NCI-H2029 treated with DMSO at 0.1 percent for 48 hours (cell line): Measurements from ENCODE around the gene PDCD4.
A peak's percentile ranks its signal among the peaks of the same experiment; 100 is the strongest.

Source experiments
- DNase-seq: peaks from one replicate; lab custom pipeline; 2025; lab: John Stamatoyannopoulos, UW

Gene PDCD4

DNA sequence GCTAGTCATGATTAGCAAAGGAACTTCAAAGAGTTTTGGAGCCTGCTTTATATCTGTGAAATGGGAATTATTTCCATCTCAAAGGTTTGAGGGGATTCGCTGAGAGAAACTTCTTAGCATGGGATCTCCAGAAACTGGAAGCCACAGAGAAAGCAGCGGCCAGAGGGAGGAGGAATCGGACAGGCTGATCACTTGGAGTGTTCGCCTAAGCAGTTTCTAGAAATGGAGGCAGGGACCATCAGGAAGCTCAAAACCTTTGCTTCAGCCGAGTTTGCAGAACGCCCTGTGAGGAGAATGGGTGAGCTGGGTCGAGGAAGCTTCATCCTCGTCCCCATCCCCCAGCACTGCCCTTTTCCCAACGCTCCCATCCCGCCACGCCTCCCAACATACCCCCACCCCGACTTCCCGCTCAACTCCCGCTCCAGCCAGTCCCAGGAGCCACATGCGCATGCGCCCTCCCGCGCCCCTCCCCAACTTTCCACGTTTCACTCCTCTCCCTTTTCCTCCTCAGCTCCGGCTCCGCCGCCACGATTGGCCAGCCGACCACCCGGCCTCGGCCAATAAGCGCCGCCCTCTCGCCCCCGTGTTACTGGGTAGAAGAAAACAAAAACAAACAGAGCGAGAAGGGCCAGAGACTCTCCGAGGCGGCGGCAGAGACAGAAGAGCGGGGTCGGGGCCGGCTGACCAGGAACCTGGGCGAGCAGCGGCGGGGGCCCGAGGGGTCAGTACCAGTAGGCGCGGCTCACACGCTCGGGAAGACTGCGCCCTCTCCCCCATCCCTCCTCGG lies at the start of gene PDCD4:
PDCD4 (plus strand) TSS at position 631 of the 787 bp plus-strand sequence. CDS start 4,100 bp downstream, outside the sequence.
- DNase-seq: peak; percentile 79

DNA sequence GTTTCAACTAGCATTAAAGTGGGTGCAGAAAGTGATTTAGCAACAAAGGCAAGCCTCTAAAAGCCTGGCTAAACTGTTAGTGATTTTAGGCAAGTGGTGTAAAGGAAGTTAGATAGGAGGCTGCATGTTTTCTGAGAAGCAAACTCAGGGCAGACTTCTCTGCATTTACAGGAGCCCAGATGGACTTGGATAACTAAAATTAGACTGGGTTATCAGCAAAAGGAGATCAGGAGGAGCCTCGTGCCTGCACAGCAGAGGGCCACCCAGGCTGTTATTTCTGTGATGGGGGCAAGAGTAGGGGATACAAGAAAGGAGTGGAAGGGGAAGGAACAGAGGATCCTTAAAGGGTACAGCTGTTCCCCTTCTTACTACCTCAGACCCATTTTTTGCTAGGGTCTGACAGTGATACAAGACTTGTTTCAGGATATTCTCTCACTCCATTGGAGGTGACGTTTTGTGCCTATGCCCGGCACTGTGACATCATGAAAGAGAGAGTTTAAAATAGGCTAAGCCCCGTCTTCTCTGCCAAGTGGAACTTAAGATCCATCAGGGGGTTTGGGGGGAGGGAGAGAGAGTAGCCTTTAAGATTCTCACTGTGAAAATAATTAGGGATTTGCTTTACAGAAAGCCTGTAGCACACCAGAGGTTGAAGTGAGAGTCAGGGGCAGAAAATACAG lies 49.6 kb upstream of the PDCD4 start:
- no peak for DNase-seq

DNA sequence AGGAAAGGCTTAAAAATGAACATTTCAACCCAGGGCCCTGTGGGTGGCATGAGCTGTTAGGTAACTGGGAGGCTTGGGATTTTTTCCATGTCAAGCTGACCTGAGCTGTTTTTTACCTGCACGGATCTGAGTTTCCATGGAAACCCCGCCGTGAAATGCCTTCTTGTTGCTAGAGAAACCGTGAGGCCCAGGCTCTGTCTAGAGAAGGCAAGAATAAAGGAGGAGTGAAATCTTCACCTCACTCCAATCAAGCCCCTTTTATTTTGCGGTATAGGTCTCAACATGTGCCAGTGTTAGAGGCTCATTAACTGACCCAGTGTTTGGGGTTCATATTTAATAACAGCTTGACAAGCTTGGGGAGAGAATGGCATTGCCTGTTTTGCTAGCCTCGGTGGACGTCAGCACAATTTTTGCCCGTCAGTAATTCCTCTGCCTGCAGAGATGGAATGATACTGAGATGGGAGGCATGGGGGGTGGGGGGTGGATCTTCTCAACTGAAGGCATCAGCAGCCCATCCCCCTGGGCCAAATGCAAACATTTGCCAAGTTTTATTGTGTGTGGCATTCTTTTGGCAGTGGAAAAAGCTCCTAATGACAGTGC lies 48.9 kb upstream of the PDCD4 start:
- no peak for DNase-seq

DNA sequence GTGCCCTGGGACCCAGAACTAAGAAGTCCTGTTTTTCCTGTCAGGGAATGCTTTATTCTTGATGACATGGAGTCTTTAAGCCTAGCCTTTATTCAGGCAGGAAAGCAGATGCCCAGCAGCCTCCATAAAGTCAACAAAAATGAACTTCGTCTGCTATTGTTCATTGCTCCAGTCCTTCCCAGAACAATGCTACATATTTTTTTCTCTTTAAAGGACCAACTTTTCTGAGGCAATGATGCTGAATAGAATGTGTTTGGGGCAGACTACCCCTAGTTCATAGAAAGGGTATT lies 47.6 kb upstream of the PDCD4 start:
- DNase-seq: no peak

DNA sequence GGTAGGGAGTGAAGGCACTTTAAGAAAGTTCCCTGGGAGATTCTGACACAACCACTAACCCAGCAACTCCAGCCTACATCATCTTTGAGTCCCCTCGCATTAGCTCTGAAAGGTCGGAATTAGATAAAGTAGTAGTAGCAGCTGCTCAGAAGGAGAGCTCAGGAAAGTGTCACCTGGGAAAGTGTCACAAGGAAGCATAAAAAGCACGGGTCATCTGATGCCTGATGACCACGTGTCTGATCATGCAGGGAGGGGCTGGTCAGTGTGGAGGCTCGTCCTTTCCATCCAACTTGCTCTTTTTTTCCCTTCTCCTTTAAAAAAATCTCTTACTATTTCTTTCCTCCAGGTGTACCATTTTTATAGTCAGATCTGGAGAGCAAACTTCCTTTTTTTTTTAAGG lies 47.1 kb upstream of the PDCD4 start:
- no peak for DNase-seq

DNA sequence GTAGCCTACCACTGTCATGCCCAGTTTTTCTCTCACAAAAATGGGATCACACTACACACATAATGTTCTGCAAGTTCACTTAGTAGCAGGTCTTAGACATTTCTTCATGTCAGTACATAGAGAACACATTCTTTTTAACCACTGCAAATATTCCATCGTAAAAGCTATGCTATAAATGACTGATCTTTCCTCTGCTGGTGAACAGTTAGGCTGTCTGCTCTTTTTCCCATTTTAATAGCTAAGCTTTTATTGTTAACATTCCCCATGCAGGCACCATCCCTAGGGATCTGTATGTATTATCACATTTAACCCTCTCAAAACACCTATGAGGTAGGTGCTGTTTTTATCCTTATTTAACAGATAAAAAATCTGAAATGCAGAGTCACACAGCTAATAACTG lies 46.2 kb upstream of the PDCD4 start:
- DNase-seq: no peak

DNA sequence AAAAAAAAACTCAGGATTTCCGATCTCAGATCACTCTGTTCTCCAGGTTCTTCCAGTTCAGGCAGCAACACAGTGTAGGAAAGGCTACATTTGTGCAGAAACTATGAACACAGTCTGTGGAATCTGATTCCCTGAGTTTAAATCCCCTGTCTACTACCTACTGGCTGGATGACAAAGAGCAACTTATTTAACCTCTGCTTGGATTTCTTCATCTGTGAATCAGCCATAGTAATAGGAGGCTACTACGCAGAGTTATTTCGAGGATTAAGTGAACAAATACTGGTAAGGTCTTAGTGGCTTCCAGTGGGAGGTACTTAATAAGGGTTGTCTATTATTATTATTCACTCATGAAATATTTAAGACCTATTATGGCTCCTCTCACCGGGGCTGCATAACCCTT lies 44.3 kb upstream of the PDCD4 start:
- no peak for DNase-seq

DNA sequence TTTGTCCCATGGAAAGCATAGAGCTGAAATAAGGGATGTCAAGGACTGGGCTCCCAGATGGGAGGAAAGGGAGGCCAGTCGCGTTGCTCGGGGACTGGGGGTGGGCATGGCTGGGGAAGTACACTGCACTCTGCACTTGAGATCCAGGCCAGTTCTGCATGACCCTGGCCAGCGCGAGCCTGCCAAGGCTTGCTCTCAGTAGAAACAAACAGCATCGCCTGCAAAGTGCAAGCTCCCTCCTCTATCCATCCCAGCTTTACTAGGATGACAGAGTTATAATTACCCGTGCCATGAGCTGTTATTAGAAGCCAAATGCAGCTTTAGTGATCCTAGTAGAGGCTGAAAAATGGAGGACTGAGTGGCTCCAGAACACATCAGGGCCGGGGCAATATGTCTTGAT lies 43.9 kb upstream of the PDCD4 start:
- DNase-seq: no peak

DNA sequence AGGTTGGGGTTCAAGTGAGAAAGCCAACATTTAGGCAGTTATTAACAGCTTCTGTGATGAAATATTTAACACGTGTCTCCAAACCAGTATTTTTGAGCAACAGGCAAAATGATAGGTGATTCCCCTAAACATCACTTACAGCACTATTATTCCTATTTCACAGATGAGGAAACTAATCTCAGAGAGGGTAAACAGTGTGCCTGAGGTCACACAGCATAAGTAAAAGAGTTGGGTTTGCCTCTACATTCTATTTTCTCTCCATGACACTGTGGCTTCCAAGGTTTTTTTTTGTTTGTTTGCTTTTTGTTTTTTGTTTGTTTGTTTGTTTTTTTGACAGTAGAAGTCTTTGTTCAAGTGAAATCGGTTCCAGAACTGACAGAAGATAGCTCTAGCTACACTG lies 43.2 kb upstream of the PDCD4 start:
- DNase-seq: no peak

DNA sequence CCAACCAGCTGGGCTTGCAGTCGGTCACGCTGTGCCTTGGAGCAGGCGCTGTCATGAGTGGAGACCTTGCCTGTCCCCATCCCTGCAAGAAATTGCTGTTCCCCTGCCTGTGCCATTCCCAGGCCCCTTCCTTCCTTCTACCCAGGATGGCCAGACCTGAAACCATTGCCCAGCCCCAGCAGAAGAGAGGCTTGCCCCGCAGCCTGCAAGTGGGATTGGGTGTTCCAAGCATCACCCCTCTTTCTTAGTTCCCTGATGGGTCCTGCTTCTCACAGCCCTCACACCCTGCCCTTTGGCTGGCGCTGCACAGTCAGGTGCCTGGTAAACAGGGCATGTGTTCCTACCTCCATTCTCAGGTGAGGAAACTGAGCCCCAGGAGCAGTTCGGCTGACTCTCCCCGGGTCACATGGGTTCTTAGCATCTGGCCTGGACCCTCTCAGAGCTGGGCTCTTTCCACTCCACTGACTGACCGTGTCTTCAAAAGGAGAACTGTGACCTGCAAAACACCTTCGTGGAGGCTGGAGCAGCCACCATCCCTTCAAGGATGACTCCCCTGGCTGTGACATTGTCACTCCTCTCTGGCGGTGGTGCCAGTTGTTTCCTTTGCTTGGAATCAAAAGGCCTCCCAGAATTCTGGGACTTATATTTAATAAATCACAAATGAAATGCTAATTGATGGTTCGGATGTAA lies 41.9 kb upstream of the PDCD4 start:
- no peak for DNase-seq

DNA sequence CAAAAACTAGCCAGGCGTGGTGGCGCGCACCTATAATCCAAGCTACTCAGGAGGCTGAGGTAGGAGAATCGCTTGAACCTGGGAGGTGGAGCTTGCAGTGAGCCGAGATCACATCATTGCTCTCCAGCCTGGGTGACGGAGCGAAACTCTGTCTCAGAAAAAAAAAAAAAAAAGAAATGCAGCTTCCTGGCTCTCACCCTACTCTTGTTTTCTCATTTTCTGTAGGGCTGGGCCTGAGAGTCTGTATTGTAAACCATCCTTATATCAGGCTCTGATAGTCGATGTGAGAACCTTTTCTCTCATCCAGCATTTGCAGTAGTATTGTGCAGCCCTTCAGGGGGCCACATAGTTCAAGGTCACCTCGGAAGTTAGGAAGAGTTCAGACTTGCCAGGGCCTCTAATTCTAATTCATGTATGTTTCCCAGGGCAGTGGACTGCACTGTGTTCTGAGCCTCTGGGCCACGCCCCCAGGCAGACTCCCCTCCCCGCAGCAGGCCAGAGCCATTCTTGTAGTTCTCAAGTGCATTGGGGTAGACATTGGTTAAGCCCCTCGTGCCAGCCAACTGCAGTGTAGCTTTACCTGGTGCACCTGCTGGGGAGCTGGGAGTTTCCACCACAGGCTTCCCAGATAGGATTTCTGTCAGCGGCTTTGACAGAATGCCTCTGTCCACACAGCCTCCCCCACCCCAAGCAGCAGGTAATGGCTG lies 38.3 kb upstream of the PDCD4 start:
- no peak for DNase-seq

DNA sequence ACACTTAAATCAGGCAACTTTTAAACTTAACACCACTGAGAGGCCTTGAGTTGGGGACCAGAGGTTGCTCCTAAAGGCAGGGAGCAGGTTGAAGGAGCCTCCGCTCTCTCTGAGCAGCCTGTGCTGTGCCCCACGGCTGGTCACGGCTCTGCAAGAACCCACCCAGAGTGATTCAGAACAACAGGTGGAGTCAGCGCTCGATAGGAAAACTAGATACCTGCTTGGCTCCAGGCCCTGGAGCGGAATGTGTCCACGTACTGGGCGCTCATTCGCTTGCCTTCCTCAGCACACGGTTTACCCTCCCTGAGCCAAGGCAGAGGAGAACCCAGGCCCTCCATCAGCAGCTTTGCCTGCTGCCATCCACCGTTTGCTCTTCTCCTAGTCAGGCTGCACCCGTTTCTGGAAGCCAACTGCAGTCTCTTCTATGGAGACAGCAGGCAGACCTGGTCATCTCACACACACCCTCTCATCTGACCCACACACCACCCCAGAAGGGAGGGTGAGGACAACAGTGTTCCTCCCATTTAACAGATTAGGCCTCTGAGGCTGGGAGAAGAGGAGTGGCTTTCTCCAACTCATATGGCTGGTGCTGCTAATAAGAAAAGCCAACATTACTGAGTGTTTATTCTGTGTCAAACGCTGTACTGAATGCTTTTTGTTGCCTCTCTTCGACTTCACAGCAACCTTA lies 37.6 kb upstream of the PDCD4 start:
- DNase-seq: no peak

DNA sequence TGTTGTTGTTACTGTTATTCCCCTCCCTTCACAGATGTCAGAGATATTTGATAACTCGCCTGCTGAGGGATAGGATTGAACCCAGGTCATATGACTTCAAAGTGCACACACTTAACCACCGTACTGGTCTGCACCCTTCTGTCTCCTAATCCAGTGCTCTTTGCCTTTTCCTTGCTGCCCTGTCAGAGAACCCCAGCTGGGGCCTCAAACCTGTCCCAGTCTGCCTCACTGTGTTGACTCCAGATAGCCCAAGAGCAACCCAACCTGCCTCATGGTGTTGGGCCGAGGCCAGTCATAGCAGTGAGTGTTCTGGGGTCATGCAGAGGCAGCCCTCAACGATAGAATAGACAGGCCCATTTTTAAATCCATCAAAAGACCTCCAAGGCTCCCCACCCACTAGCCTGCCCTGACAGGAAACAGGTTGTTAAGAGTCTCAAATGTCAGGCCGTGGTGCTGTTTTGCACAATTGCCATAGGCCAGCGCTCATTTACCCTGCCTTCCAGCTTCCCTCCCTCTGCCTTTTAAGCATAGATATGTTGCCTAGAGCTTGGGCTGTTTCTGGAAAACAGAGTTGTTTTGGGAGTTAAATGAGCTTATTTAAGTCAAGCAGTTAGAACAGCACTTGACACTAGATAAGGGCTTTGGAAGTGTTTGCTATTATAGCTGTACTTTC lies 37.0 kb upstream of the PDCD4 start:
- peak; percentile 35 for DNase-seq

DNA sequence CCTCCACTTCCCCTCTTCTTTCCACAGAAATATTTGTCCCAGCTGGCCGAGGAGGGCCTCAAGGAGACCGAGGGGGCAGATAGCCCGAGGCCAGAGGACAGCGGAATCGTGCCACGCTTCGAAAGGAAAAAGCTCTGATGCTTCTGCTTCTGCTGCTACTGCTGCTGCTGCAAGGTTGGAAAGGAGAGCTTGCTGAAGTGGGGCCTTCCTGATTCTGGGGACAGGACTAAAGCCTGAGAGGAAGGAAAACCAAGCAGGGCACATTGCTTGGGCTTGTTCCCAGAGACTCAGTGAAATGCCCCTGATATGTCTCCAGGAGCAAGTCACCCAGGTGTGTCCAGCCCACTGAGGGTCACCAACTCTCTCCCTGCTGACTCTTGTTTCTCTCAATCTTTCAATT lies 35.9 kb upstream of the PDCD4 start:
- no peak for DNase-seq

DNA sequence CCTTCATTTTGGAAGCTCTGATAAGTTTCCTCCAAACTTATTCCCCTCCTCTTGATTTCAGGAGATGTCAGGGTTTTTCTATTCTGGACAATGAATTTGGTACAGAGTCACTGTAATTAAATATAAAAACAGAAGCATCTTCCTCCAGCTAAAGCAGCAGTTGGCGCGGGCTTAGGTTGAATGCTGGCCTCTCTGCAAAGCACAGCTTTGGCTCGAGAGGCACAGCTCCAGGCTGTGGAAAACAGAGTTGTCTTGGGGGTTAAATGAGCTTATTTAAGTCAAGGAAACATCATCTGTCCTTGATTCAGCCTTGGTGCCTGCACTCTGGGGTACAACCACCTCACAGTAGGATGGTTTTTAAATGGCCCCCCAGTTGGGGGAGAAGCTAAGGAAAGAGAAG lies 35.0 kb upstream of the PDCD4 start:
- DNase-seq: no peak

DNA sequence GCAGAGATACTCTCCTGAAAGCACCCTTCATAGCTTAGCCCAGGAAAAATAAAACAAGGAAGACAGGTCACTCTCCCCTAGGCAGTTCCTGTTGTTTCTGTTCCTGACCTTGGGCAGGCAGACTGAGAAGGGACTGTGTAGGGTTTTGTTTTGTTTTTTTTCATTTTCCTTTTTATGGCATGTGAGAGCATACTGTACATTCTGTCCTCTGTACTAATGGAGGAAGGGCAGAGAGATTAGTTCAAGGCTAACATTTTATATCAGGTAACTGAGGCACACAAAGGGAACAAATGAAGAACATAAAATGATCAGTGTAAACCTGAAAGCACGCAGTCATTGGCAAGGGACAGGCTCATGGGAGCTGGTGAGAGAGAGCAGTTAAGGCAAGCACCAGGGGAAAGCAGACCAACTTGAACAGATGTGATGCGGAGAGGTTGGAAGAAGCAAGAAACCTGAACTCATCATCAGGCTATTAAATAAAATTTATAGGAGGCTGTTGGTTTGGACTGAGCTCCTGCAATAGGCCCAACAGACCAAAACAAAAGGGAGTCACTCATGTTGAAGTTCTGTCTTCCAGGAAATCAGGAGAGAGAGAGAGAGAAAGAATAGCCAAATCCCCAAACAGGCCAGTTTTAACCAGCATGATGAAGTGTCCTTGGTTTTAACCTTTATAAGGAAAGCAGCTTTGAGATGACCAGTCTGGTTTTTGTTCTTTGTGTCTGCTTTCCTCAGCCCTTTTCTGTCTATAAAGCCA lies 34.1 kb upstream of the PDCD4 start:
- DNase-seq: no peak

DNA sequence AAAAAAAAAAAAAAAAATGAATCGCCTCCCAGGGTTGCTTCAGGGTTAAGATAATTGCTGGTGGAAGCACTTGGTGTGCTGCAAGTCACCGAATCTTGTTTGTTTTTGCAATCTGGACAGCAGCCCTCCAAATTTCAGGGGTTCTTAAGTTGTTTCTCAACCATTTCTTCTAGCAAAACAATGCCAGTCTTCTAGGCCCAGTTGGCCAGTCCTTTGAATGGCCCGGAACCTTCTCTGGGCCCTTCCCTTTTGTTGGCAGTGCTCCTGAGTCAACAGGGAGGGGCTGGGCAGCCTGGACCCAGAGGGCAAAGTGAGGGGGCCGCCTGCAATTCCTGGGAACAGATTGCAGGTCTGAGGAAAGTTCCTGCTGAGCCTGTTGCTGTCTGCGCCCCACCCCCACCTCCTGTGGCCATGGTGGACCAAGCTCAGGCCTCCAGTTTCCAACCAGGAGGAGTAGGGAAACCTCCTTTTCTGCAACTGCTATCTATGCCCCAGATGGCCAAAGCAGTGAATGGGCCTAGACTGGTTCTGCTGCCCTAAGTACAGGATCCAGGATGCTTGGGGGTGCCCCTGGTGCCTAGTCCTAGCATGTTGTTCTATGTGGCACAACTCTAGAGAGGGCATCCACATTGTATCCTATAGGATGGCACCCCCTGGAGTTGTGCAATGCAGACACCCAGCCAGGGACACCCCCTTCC lies 31.4 kb upstream of the PDCD4 start:
- DNase-seq: no peak

DNA sequence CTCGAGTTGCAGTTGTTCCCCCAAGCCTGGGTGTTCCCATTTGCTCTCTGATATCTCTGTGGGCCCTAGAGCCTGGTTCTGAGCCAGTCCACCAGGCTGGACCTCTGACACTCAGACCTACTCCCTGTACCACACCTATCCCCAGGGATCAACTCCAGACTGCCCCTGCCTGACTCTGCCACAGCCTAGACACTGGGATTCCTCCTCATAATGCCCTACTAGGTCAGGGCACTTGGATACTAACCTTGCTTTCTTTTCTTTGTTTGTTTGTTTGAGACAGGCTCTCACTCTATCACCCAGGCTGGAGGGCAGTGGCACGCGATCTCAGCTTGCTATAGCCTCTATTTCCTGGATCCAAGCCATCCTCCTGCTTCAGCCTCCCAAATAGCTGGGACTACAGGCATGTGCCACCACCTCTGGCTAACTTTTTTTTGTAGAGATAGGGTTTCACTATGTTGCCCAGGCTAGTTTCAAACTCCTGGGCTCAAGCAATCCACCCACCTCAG lies 30.8 kb upstream of the PDCD4 start:
- DNase-seq: no peak

DNA sequence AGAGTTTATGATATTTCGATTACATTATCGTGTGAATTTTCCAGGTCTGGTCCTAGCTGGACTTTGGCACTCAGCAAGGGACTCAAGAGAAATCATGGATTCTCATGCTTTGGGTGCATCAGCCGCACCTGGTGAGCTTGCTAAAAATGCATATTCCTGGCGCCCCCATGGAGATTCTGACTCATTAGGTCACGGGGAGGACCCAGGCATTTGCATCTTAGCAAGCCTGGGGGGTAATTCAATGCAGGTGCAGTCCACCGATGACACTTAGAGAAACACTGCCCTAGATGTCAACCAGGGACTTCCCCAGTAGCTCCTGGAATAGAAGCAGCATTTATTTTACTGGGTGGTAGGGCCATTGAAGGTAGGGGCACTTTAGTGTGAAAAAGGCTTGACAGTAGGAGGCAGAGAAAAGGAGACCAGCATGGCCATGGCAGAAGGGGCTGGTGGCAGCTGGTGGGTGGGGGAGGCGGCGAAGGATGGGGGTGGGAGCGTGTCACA lies 29.9 kb upstream of the PDCD4 start:
- DNase-seq: no peak
